ENCODE data around the gene HOXA13. TPM values are rescaled to one million over a fixed set of nuclear protein-coding genes. Genes with fewer than 3 reads are reported as not detected.

The HOXA13 gene
- total RNA-seq, 3 donors from 2014 or later, result 0.16 to 0.33 TPM; not detected in 1

GRCh38 chr7:27148756-27149641 is 50.9 kb downstream of the HOXA13 start:
- intact Hi-C loops (cut with DNase I; ENCODE audit: low total_unique reads), result loop anchor here (5.0 kb wide), 2 partner anchors 528 to 777 kb away; no protein-coding TSS in a partner anchor
- peak overlapping the region; percentile 51 to 80 (median 75) for H3K4me3 ChIP-seq
- H3K9me3 ChIP-seq, result no peaks in the 10 kb centered on the region
- TF ChIP-seq POLR2AphosphoS5 (IDR thresholded peaks at IDR 0.05) (peak in 1 of 3 donors; percentile 20), POLR2A (IDR thresholded peaks at IDR 0.05) (no peak), CTCF (IDR thresholded peaks at IDR 0.05) (no peak)
- peak overlapping the region; percentile 95 to 96 for H3K27ac ChIP-seq
- peaks cover 0 to 5% of the 10 kb centered on the region in 2 donors for H3K4me1 ChIP-seq
- peak; percentile 17 to 42 for DNase-seq (ENCODE audit: low spot score in 2 of 2)
- peaks cover 4 to 41% of the 10 kb centered on the region in 2 donors for H3K27me3 ChIP-seq
- H3K36me3 ChIP-seq, result no peaks in the 10 kb centered on the region

DNA sequence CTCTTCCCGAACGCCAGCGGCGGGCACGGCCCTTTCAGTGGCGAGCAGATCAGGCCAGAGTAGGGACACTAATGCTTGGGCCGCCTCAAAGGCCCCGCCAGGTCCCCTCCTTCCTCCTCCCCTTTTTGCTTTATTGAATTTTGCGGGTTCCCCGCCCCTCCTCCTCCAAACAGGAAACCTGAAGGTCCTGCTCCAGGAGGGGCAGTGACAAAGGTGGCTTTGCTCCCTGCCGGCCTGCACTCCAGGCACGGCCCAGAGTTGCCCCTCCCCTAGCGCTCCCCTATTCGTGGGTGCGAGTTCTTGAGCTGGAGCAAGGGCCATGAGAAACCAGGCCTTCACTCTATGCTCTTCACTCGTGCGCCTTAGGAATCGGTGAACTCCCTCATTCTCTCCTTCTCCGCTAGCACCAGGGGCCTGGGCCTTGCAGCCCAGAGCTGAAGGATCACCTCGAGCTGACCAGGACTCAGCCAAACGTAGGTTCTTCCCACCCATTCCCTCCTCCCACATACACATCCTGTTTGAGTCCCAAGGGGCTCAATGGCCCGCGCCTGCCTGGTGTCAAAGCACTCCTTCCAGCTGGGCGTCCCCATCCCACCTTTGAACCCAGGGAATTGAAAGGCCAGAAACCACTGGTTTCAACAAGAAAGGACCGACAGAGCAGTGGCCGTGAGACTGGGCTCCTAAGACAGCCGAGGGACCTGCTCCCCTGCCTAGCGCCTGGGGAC is 51.7 kb downstream of the HOXA13 start:
- Histone ChIP-seq H3K27me3 (peaks cover 4 to 37% of the 10 kb centered on the region in 2 donors), H3K4me3 (peak overlapping the region; percentile 51 to 80 (median 75)), H3K36me3 (no peaks in the 10 kb centered on the region), H3K27ac (peak overlapping the region; percentile 95 to 96), H3K9me3 (no peaks in the 10 kb centered on the region), H3K4me1 (peaks cover 0 to 9% of the 10 kb centered on the region in 2 donors)
- TF ChIP-seq POLR2AphosphoS5 (IDR thresholded peaks at IDR 0.05) (no peak), CTCF (IDR thresholded peaks at IDR 0.05) (no peak), POLR2A (IDR thresholded peaks at IDR 0.05) (peak; percentile 41)
- peak; percentile 41 to 77 for DNase-seq (ENCODE audit: low spot score in 2 of 2)
- intact Hi-C loops (cut with DNase I; ENCODE audit: low total_unique reads), result loop anchor here (5.0 kb wide), 2 partner anchors 529 to 776 kb away; no protein-coding TSS in a partner anchor

GRCh38 chr7:27147199-27148030 is 52.5 kb downstream of the HOXA13 start, which contains the start of gene HOXA6:
TSS of gene HOXA6 (minus strand) at chr7:27147774. CDS start at chr7:27147749, 25 bp downstream.
- Histone ChIP-seq H3K27me3 (peaks cover 0 to 30% of the 10 kb centered on the region in 2 donors), H3K4me1 (peaks cover 0 to 4% of the 10 kb centered on the region in 2 donors), H3K9me3 (no peaks in the 10 kb centered on the region), H3K27ac (peak within 1 kb of the TSS; percentile 95 to 96), H3K36me3 (no peaks in the 10 kb centered on the region), H3K4me3 (peak within 1 kb of the TSS; percentile 51 to 80 (median 75))
- peak; percentile 75 to 89 for DNase-seq (ENCODE audit: low spot score in 2 of 2)
- TF ChIP-seq POLR2A (IDR thresholded peaks at IDR 0.05) (no peak), POLR2AphosphoS5 (IDR thresholded peaks at IDR 0.05) (peak in 2 of 3 donors; percentile 11 to 15)
- intact Hi-C loops (cut with DNase I; ENCODE audit: low total_unique reads), result loop anchor here (5.0 kb wide), 2 partner anchors 530 to 775 kb away; no protein-coding TSS in a partner anchor

GRCh38 chr7:27146491-27147198 is 53.2 kb downstream of the HOXA13 start:
- peaks cover 0 to 25% of the 10 kb centered on the region in 2 donors for H3K27me3 ChIP-seq
- H3K4me1 ChIP-seq, result peaks cover 0 to 4% of the 10 kb centered on the region in 2 donors
- DNase-seq (ENCODE audit: low spot score in 2 of 2), result peak; percentile 40 to 46
- no peaks in the 10 kb centered on the region for H3K9me3 ChIP-seq
- peak overlapping the region; percentile 95 to 96 for H3K27ac ChIP-seq
- TF ChIP-seq POLR2AphosphoS5 (IDR thresholded peaks at IDR 0.05) (no peak), CTCF (IDR thresholded peaks at IDR 0.05) (no peak), POLR2A (IDR thresholded peaks at IDR 0.05) (no peak)
- intact Hi-C loops (cut with DNase I; ENCODE audit: low total_unique reads), result loop anchor here (5.0 kb wide), 2 partner anchors 531 to 774 kb away; no protein-coding TSS in a partner anchor
- peak overlapping the region; percentile 51 to 80 (median 75) for H3K4me3 ChIP-seq
- no peaks in the 10 kb centered on the region for H3K36me3 ChIP-seq

Data from breast epithelium (tissue), 4 donors.